Measurements from ENCODE around the gene HCK. TPM values are rescaled to one million over a fixed set of nuclear protein-coding genes. Genes with fewer than 3 reads are reported as not detected.
"Not testable (repeated sequence)": the region's sequence is repeated elsewhere in the genome, so short reads cannot be mapped to it uniquely, and the experiment has no call there.

Gene HCK
- total RNA-seq, 2 donors from 2014 or later = 0.24 to 0.40 TPM

- TF ChIP-seq CTCF (conservative IDR thresholded peaks at IDR 0.05) = no peak
- H3K4me3 ChIP-seq (ENCODE audit: low read length) = no peak overlapping the region
- Mint-ChIP-seq H3K4me3 (no peak overlapping the region), H3K36me3 (ENCODE audit: low read depth) (no peaks in the 10 kb centered on the region), H3K9me3 (no peaks in the 10 kb centered on the region), H3K27ac (no peak overlapping the region), H3K4me1 (peaks cover 4% of the 10 kb centered on the region), H3K27me3 (ENCODE audit: insufficient read depth) (peaks cover 66% of the 10 kb centered on the region)
- H3K9ac ChIP-seq (ENCODE audit: extremely low read depth, low read length, poor library complexity, severe bottlenecking) = no peak overlapping the region
- H3K36me3 ChIP-seq (ENCODE audit: control insufficient read depth, insufficient read depth, low read length) = no peaks in the 10 kb centered on the region
- H3K4me1 ChIP-seq (ENCODE audit: control insufficient read depth, insufficient read depth, low read length) = no peaks in the 10 kb centered on the region
- 88% methylated on average over 2 of the region's 2 CpGs; no CpG with 5 or more reads in 1 of the 2 experiments for WGBS, 2 experiments (ENCODE audit: insufficient coverage in 1 of 2, insufficient read length in 1 of 2)
- H3K27ac ChIP-seq (ENCODE audit: low read depth, low read length) = no peak overlapping the region
- peaks cover 17% of the 10 kb centered on the region for H3K27me3 ChIP-seq (ENCODE audit: control insufficient read depth, insufficient read depth, low read length, poor library complexity, severe bottlenecking)
- no peaks in the 10 kb centered on the region for H3K9me3 ChIP-seq (ENCODE audit: control insufficient read depth, low read length)
- no peak for DNase-seq
Measured at GRCh38 chr20:32033316-32033715, 18.7 kb upstream of the HCK start.

GRCh38 chr20:32033721-32034120 is 18.3 kb upstream of the HCK start:
- H3K4me1 Mint-ChIP-seq; H3K4me3 ChIP-seq (ENCODE audit: low read length); H3K36me3 ChIP-seq (ENCODE audit: control insufficient read depth, insufficient read depth, low read length); DNase-seq; H3K27ac Mint-ChIP-seq; H3K9ac ChIP-seq (ENCODE audit: extremely low read depth, low read length, poor library complexity, severe bottlenecking); H3K36me3 Mint-ChIP-seq (ENCODE audit: low read depth); H3K4me3 Mint-ChIP-seq; H3K27ac ChIP-seq (ENCODE audit: low read depth, low read length); H3K4me1 ChIP-seq (ENCODE audit: control insufficient read depth, insufficient read depth, low read length); H3K9me3 Mint-ChIP-seq; H3K9me3 ChIP-seq (ENCODE audit: control insufficient read depth, low read length): not testable (repeated sequence)
- H3K27me3 Mint-ChIP-seq (ENCODE audit: insufficient read depth) = peaks cover 66% of the 10 kb centered on the region
- H3K27me3 ChIP-seq (ENCODE audit: control insufficient read depth, insufficient read depth, low read length, poor library complexity, severe bottlenecking) = peaks cover 17% of the 10 kb centered on the region
- 91 to 96% methylated on average over 2 to 3 of the region's 3 CpGs for WGBS, 2 experiments (ENCODE audit: insufficient coverage in 1 of 2, insufficient read length in 1 of 2)

- H3K9me3 ChIP-seq (ENCODE audit: control insufficient read depth, low read length) = no peaks in the 10 kb centered on the region
- Mint-ChIP-seq H3K4me3 (no peak overlapping the region), H3K36me3 (ENCODE audit: low read depth) (no peaks in the 10 kb centered on the region), H3K9me3 (no peaks in the 10 kb centered on the region), H3K27ac (no peak overlapping the region), H3K4me1 (no peaks in the 10 kb centered on the region), H3K27me3 (ENCODE audit: insufficient read depth) (peaks cover 61% of the 10 kb centered on the region)
- no peaks in the 10 kb centered on the region for H3K36me3 ChIP-seq (ENCODE audit: control insufficient read depth, insufficient read depth, low read length)
- H3K4me3 ChIP-seq (ENCODE audit: low read length) = no peak overlapping the region
- no peak for DNase-seq
- H3K27ac ChIP-seq (ENCODE audit: low read depth, low read length) = no peak overlapping the region
- H3K4me1 ChIP-seq (ENCODE audit: control insufficient read depth, insufficient read depth, low read length) = no peaks in the 10 kb centered on the region
- 92 to 95% methylated on average over 6 to 9 of the region's 9 CpGs for WGBS, 2 experiments (ENCODE audit: insufficient coverage in 1 of 2, insufficient read length in 1 of 2)
- H3K27me3 ChIP-seq (ENCODE audit: control insufficient read depth, insufficient read depth, low read length, poor library complexity, severe bottlenecking) = peaks cover 17% of the 10 kb centered on the region
- H3K9ac ChIP-seq (ENCODE audit: extremely low read depth, low read length, poor library complexity, severe bottlenecking) = no peak overlapping the region
- TF ChIP-seq CTCF (conservative IDR thresholded peaks at IDR 0.05) = peak; percentile 54
Measured at GRCh38 chr20:32034581-32035425, 17.2 kb upstream of the HCK start.
